ENCODE results near the gene KIAA1328. TPM values are rescaled to one million over a fixed set of nuclear protein-coding genes. Genes with fewer than 3 reads are reported as not detected.
"Not testable (repeated sequence)": the region's sequence is repeated elsewhere in the genome, so short reads cannot be mapped to it uniquely, and the experiment has no call there.

Gene KIAA1328
- total RNA-seq, 2 donors from 2014 or later: 9.0 to 13.9 TPM

- no peaks in the 10 kb centered on the region for H3K9me3 ChIP-seq (ENCODE audit: control insufficient read depth, low read length, poor library complexity, severe bottlenecking)
- Mint-ChIP-seq H3K4me3 (no peak overlapping the region), H3K4me1 (peaks cover 6% of the 10 kb centered on the region), H3K36me3 (ENCODE audit: low read depth) (peaks cover 4% of the 10 kb centered on the region), H3K27ac (no peak overlapping the region), H3K27me3 (no peaks in the 10 kb centered on the region)
- ATAC-seq: no peak
- DNase-seq: no peak
Observed at GRCh38 chr18:36900466-36900865, 71.5 kb downstream of the KIAA1328 start.

- DNase-seq (no peak), ATAC-seq (no peak)
- peaks cover 6% of the 10 kb centered on the region for H3K36me3 Mint-ChIP-seq (ENCODE audit: low read depth)
- no peak overlapping the region for H3K4me3 Mint-ChIP-seq
- no peaks in the 10 kb centered on the region for H3K27me3 Mint-ChIP-seq
- peaks cover 6% of the 10 kb centered on the region for H3K4me1 Mint-ChIP-seq
- no peaks in the 10 kb centered on the region for H3K9me3 ChIP-seq (ENCODE audit: control insufficient read depth, low read length, poor library complexity, severe bottlenecking)
- H3K27ac Mint-ChIP-seq: no peak overlapping the region
Observed at GRCh38 chr18:36901277-36901701, 72.4 kb downstream of the KIAA1328 start.

- Mint-ChIP-seq H3K4me1 (no peaks in the 10 kb centered on the region), H3K4me3 (no peak overlapping the region), H3K36me3 (ENCODE audit: low read depth) (peaks cover 3% of the 10 kb centered on the region), H3K27ac (no peak overlapping the region), H3K27me3 (no peaks in the 10 kb centered on the region)
- no peak for DNase-seq
- ATAC-seq: no peak
- H3K9me3 ChIP-seq (ENCODE audit: control insufficient read depth, low read length, poor library complexity, severe bottlenecking): no peaks in the 10 kb centered on the region
Observed at GRCh38 chr18:36903215-36903928, 74.4 kb downstream of the KIAA1328 start.

- Mint-ChIP-seq H3K36me3 (ENCODE audit: low read depth) (peaks cover 5% of the 10 kb centered on the region), H3K27ac (no peak overlapping the region), H3K4me1 (peaks cover 2% of the 10 kb centered on the region), H3K4me3 (no peak overlapping the region), H3K27me3 (no peaks in the 10 kb centered on the region)
- ATAC-seq: no peak
- no peak for DNase-seq
- H3K9me3 ChIP-seq (ENCODE audit: control insufficient read depth, low read length, poor library complexity, severe bottlenecking): no peaks in the 10 kb centered on the region
Observed at GRCh38 chr18:36905571-36905970, 76.6 kb downstream of the KIAA1328 start.

- not testable (repeated sequence) for DNase-seq; H3K27ac Mint-ChIP-seq; ATAC-seq; H3K27me3 Mint-ChIP-seq; H3K4me3 Mint-ChIP-seq; H3K9me3 ChIP-seq (ENCODE audit: control insufficient read depth, low read length, poor library complexity, severe bottlenecking)
- H3K36me3 Mint-ChIP-seq (ENCODE audit: low read depth): peaks cover 10% of the 10 kb centered on the region
- peaks cover 19% of the 10 kb centered on the region for H3K4me1 Mint-ChIP-seq
Observed at GRCh38 chr18:36909282-36909681, 80.4 kb downstream of the KIAA1328 start.

- Mint-ChIP-seq H3K27me3 (no peaks in the 10 kb centered on the region), H3K36me3 (ENCODE audit: low read depth) (peaks cover 7% of the 10 kb centered on the region), H3K4me3 (no peak overlapping the region), H3K4me1 (peaks cover 19% of the 10 kb centered on the region), H3K27ac (peak overlapping the region; percentile 74)
- no peak for ATAC-seq
- no peaks in the 10 kb centered on the region for H3K9me3 ChIP-seq (ENCODE audit: control insufficient read depth, low read length, poor library complexity, severe bottlenecking)
- no peak for DNase-seq
Observed at GRCh38 chr18:36912887-36913286, 84.0 kb downstream of the KIAA1328 start.

- ATAC-seq (no peak), DNase-seq (no peak)
- peaks cover 2% of the 10 kb centered on the region for H3K36me3 Mint-ChIP-seq (ENCODE audit: low read depth)
- no peak overlapping the region for H3K27ac Mint-ChIP-seq
- no peak overlapping the region for H3K4me3 Mint-ChIP-seq
- no peaks in the 10 kb centered on the region for H3K27me3 Mint-ChIP-seq
- no peaks in the 10 kb centered on the region for H3K9me3 ChIP-seq (ENCODE audit: control insufficient read depth, low read length, poor library complexity, severe bottlenecking)
- peaks cover 7% of the 10 kb centered on the region for H3K4me1 Mint-ChIP-seq
Observed at GRCh38 chr18:36917907-36918306, 89.0 kb downstream of the KIAA1328 start.

- Mint-ChIP-seq H3K27ac (no peak overlapping the region), H3K4me1 (peaks cover 9% of the 10 kb centered on the region), H3K27me3 (no peaks in the 10 kb centered on the region), H3K4me3 (no peak overlapping the region), H3K36me3 (ENCODE audit: low read depth) (no peaks in the 10 kb centered on the region)
- ATAC-seq: no peak
- DNase-seq: no peak
- H3K9me3 ChIP-seq (ENCODE audit: control insufficient read depth, low read length, poor library complexity, severe bottlenecking): no peaks in the 10 kb centered on the region
Observed at GRCh38 chr18:36929601-36930000, 100.7 kb downstream of the KIAA1328 start.

GRCh38 chr18:36931106-36931505 is 102.2 kb downstream of the KIAA1328 start:
- Mint-ChIP-seq H3K27me3 (no peaks in the 10 kb centered on the region), H3K27ac (no peak overlapping the region), H3K4me1 (peaks cover 9% of the 10 kb centered on the region), H3K36me3 (ENCODE audit: low read depth) (no peaks in the 10 kb centered on the region), H3K4me3 (no peak overlapping the region)
- no peaks in the 10 kb centered on the region for H3K9me3 ChIP-seq (ENCODE audit: control insufficient read depth, low read length, poor library complexity, severe bottlenecking)
- DNase-seq (no peak), ATAC-seq (no peak)

GRCh38 chr18:36933552-36933951 is 104.6 kb downstream of the KIAA1328 start:
- no peak overlapping the region for H3K4me3 Mint-ChIP-seq
- H3K27ac Mint-ChIP-seq: no peak overlapping the region
- no peak for DNase-seq
- H3K4me1 Mint-ChIP-seq: peaks cover 6% of the 10 kb centered on the region
- ATAC-seq: no peak
- no peaks in the 10 kb centered on the region for H3K9me3 ChIP-seq (ENCODE audit: control insufficient read depth, low read length, poor library complexity, severe bottlenecking)
- no peaks in the 10 kb centered on the region for H3K36me3 Mint-ChIP-seq (ENCODE audit: low read depth)
- no peaks in the 10 kb centered on the region for H3K27me3 Mint-ChIP-seq

- H3K27me3 Mint-ChIP-seq: no peaks in the 10 kb centered on the region
- no peak overlapping the region for H3K27ac Mint-ChIP-seq
- H3K36me3 Mint-ChIP-seq (ENCODE audit: low read depth): no peaks in the 10 kb centered on the region
- peaks cover 2% of the 10 kb centered on the region for H3K4me1 Mint-ChIP-seq
- no peak for ATAC-seq
- H3K4me3 Mint-ChIP-seq: no peak overlapping the region
- no peaks in the 10 kb centered on the region for H3K9me3 ChIP-seq (ENCODE audit: control insufficient read depth, low read length, poor library complexity, severe bottlenecking)
- no peak for DNase-seq
Observed at GRCh38 chr18:36934884-36935283, 106.0 kb downstream of the KIAA1328 start.

GRCh38 chr18:36942264-36942663 is 113.3 kb downstream of the KIAA1328 start:
- no peak for ATAC-seq
- Mint-ChIP-seq H3K4me3 (no peak overlapping the region), H3K27ac (no peak overlapping the region), H3K4me1 (no peaks in the 10 kb centered on the region), H3K36me3 (ENCODE audit: low read depth) (no peaks in the 10 kb centered on the region), H3K27me3 (no peaks in the 10 kb centered on the region)
- DNase-seq: no peak
- H3K9me3 ChIP-seq (ENCODE audit: control insufficient read depth, low read length, poor library complexity, severe bottlenecking): no peaks in the 10 kb centered on the region

GRCh38 chr18:36947820-36948348 is 119.0 kb downstream of the KIAA1328 start:
- H3K27ac Mint-ChIP-seq: no peak overlapping the region
- ATAC-seq: no peak

GRCh38 chr18:36950282-36950681 is 121.4 kb downstream of the KIAA1328 start:
- Mint-ChIP-seq H3K4me3 (no peak overlapping the region), H3K36me3 (ENCODE audit: low read depth) (peaks cover 3% of the 10 kb centered on the region), H3K27ac (no peak overlapping the region), H3K27me3 (no peaks in the 10 kb centered on the region), H3K4me1 (no peaks in the 10 kb centered on the region)
- ATAC-seq (no peak), DNase-seq (no peak)
- H3K9me3 ChIP-seq (ENCODE audit: control insufficient read depth, low read length, poor library complexity, severe bottlenecking): no peaks in the 10 kb centered on the region

More at GRCh38 chr18:36947820-36948348, 119.0 kb downstream of the KIAA1328 start:
- H3K4me1 Mint-ChIP-seq: no peaks in the 10 kb centered on the region
- no peaks in the 10 kb centered on the region for H3K9me3 ChIP-seq (ENCODE audit: control insufficient read depth, low read length, poor library complexity, severe bottlenecking)
- H3K4me3 Mint-ChIP-seq: no peak overlapping the region
- H3K27me3 Mint-ChIP-seq: no peaks in the 10 kb centered on the region
- no peak for DNase-seq
- peaks cover 3% of the 10 kb centered on the region for H3K36me3 Mint-ChIP-seq (ENCODE audit: low read depth)
